Measurements from ENCODE around the gene ITPR1. TPM values are rescaled to one million over a fixed set of nuclear protein-coding genes. Genes with fewer than 3 reads are reported as not detected.

The ITPR1 gene
- total and polyA plus RNA-seq, 4 donors: 3.7 to 39.4 (median 8.2) TPM

GRCh38 chr3:4531478-4532025 lies 38.4 kb downstream of the ITPR1 start:
- no peaks in the 10 kb centered on the region for H3K27me3 ChIP-seq (ENCODE audit: control insufficient read depth in 4 of 4, insufficient read depth in 4 of 4, low read length in 3 of 4)
- TF ChIP-seq HNF4G (IDR thresholded peaks at IDR 0.05): no peak
- TF ChIP-seq HNF4A (conservative IDR thresholded peaks at IDR 0.05): no peak
- no peak for TF ChIP-seq SP1 (IDR thresholded peaks at IDR 0.05)
- TF ChIP-seq RAD21 (IDR thresholded peaks at IDR 0.05): no peak
- no peak for TF ChIP-seq NR2F2 (IDR thresholded peaks at IDR 0.05)
- no peak for TF ChIP-seq YY1 (IDR thresholded peaks at IDR 0.05)
- TF ChIP-seq GABPA (IDR thresholded peaks at IDR 0.05 in 1 of 2, conservative IDR thresholded peaks at IDR 0.05 in 1 of 2): no peak
- TF ChIP-seq RXRA (IDR thresholded peaks at IDR 0.05): no peak
- TF ChIP-seq ATF3 (IDR thresholded peaks at IDR 0.05): no peak
- TF ChIP-seq ZBTB33 (IDR thresholded peaks at IDR 0.05): no peak
- no peak for TF ChIP-seq FOXA2 (IDR thresholded peaks at IDR 0.05)
- TF ChIP-seq EGR1 (IDR thresholded peaks at IDR 0.05; ENCODE audit: low read depth in 2 of 2): no peak
- TF ChIP-seq REST (IDR thresholded peaks at IDR 0.05): no peak
- TF ChIP-seq, protein P1, sequence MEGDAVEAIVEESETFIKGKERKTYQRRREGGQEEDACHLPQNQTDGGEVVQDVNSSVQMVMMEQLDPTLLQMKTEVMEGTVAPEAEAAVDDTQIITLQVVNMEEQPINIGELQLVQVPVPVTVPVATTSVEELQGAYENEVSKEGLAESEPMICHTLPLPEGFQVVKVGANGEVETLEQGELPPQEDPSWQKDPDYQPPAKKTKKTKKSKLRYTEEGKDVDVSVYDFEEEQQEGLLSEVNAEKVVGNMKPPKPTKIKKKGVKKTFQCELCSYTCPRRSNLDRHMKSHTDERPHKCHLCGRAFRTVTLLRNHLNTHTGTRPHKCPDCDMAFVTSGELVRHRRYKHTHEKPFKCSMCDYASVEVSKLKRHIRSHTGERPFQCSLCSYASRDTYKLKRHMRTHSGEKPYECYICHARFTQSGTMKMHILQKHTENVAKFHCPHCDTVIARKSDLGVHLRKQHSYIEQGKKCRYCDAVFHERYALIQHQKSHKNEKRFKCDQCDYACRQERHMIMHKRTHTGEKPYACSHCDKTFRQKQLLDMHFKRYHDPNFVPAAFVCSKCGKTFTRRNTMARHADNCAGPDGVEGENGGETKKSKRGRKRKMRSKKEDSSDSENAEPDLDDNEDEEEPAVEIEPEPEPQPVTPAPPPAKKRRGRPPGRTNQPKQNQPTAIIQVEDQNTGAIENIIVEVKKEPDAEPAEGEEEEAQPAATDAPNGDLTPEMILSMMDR (IDR thresholded peaks at IDR 0.05; ENCODE audit: low read depth, low read length, missing input control): no peak
- no peak for TF ChIP-seq JUND (IDR thresholded peaks at IDR 0.05)
- TF ChIP-seq TAF1 (conservative IDR thresholded peaks at IDR 0.05): no peak
- TF ChIP-seq, protein P2, sequence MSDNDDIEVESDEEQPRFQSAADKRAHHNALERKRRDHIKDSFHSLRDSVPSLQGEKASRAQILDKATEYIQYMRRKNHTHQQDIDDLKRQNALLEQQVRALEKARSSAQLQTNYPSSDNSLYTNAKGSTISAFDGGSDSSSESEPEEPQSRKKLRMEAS (IDR thresholded peaks at IDR 0.05): no peak
- no peak for TF ChIP-seq FOXA1 (IDR thresholded peaks at IDR 0.05)
- H3K36me3 ChIP-seq (ENCODE audit: control insufficient read depth in 4 of 4, insufficient read depth in 3 of 4, low read depth in 1 of 4, low read length in 3 of 4): no peaks in the 10 kb centered on the region
- H3K9ac ChIP-seq (ENCODE audit: low read depth in 1 of 2, low read length in 2 of 2): no peak overlapping the region
- DNase-seq (ENCODE audit: low spot score): no peak
- H3K27ac ChIP-seq (ENCODE audit: low read depth in 1 of 2, low read length in 2 of 2): no peak overlapping the region
- H3K4me3 ChIP-seq (ENCODE audit: low read depth in 1 of 3, low read length in 3 of 3): no peak overlapping the region
- H3K4me1 ChIP-seq (ENCODE audit: control insufficient read depth in 4 of 4, insufficient read depth in 4 of 4, low read length in 3 of 4): peaks cover 0 to 14% (median 6%) of the 10 kb centered on the region in 4 donors
- H3K9me3 ChIP-seq (ENCODE audit: control insufficient read depth in 4 of 4, low read length in 3 of 4): no peaks in the 10 kb centered on the region
